ENCODE measurements around the gene VENTX. TPM values are rescaled to one million over a fixed set of nuclear protein-coding genes. Genes with fewer than 3 reads are reported as not detected.

VENTX gene
- total RNA-seq, 1 experiment from 2014 or later: not detected

- Histone ChIP-seq H3K4me3 (replicated peaks in 1 of 2; ENCODE audit: low read depth in 1 of 2, low read length in 2 of 2) (no peak overlapping the region), H3K36me3 (ENCODE audit: control insufficient read depth in 1 of 2, insufficient read depth in 2 of 2, low read length in 2 of 2) (no peaks in the 10 kb centered on the region), H2AFZ (ENCODE audit: low read depth, low read length, poor library complexity, severe bottlenecking) (no peak overlapping the region), H3K79me2 (ENCODE audit: insufficient read depth, low read length) (no peaks in the 10 kb centered on the region), H3K9me2 (ENCODE audit: insufficient read depth) (no peaks in the 10 kb centered on the region), H3K9ac (ENCODE audit: low read length) (no peak overlapping the region), H3K27ac (ENCODE audit: low read depth, low read length) (no peak overlapping the region), H3K4me2 (ENCODE audit: low read length) (no peak overlapping the region), H3K27me3 (ENCODE audit: insufficient read depth, low read length) (no peaks in the 10 kb centered on the region), H3K9me3 (ENCODE audit: control insufficient read depth in 1 of 2, insufficient read depth in 1 of 2, low read depth in 1 of 2, low read length in 2 of 2) (no peaks in the 10 kb centered on the region), H3K4me1 (ENCODE audit: control insufficient read depth in 1 of 2, insufficient read depth in 2 of 2, low read length in 2 of 2) (peaks cover 3 to 7% of the 10 kb centered on the region in 2 experiments; a peak in 3 of 4 replicates), H4K20me1 (ENCODE audit: insufficient read depth) (no peaks in the 10 kb centered on the region)
- POLR2A ChIA-PET: no interaction called here
- ATAC-seq: no peak
- intact Hi-C loops (cut with micrococcal nuclease): no loop called here
- RAD21 ChIA-PET (ENCODE audit: low non-redundant PET in 1 of 2, low total read pairs in 2 of 2, uncharacterized antibody in 2 of 2, unreplicated experiment in 2 of 2): no interaction called here
- no peak for TF ChIP-seq CBX3 (IDR thresholded peaks at IDR 0.05; ENCODE audit: low read depth)
- no peak for TF ChIP-seq MAX (IDR thresholded peaks at IDR 0.05)
- no peak for TF ChIP-seq JUND (IDR thresholded peaks at IDR 0.05)
- TF ChIP-seq ZNF274 (IDR thresholded peaks at IDR 0.05; ENCODE audit: low read depth, low read length): no peak
- TF ChIP-seq EGR1 (IDR thresholded peaks at IDR 0.05; ENCODE audit: low read depth): no peak
- no peak for TF ChIP-seq EZH2phosphoT487 (IDR thresholded peaks at IDR 0.05; ENCODE audit: borderline replicate concordance)
- TF ChIP-seq POLR2A (IDR thresholded peaks at IDR 0.05; ENCODE audit: borderline replicate concordance, extremely low read depth, insufficient read depth, insufficient read length): no peak
- no peak for TF ChIP-seq POLR2AphosphoS5 (IDR thresholded peaks at IDR 0.05; ENCODE audit: low read depth, low read length)
- TF ChIP-seq RAD21 (IDR thresholded peaks at IDR 0.05; ENCODE audit: low read depth): no peak
- no peak for TF ChIP-seq YY1 (IDR thresholded peaks at IDR 0.05; ENCODE audit: extremely low read depth, insufficient replicate concordance, low read depth, low read length)
- no peak for TF ChIP-seq EZH2 (IDR thresholded peaks at IDR 0.05)
- TF ChIP-seq ZBTB33 (IDR thresholded peaks at IDR 0.05; ENCODE audit: extremely low read depth, insufficient replicate concordance, low read length): no peak
- no peak for TF ChIP-seq REST (IDR thresholded peaks at IDR 0.05; ENCODE audit: low read depth)
- no peak for DNase-seq (ENCODE audit: low read depth, low spot score)
- CTCF ChIA-PET: no interaction called here
- no TSS peak for BruUV-seq (replicated peaks)
Observed at GRCh38 chr10:133267293-133267692, 29.6 kb downstream of the VENTX start.

All from HCT116 (cell line).